ENCODE results near the gene PGS1.
A peak's percentile ranks its signal among the peaks of the same experiment; 100 is the strongest.

PGS1 gene

GRCh38 chr17:78421084-78421533 lies 42.7 kb downstream of the PGS1 start:
- no peak for TF ChIP-seq CTCF (IDR thresholded peaks at IDR 0.05; ENCODE audit: low read depth, low read length)
- DNase-seq (ENCODE audit: extremely low read depth, low read depth): no peak

- no peak; the same call in none of the 2 replicates for TF ChIP-seq CTCF (IDR thresholded peaks at IDR 0.05; ENCODE audit: low read depth, low read length)
- DNase-seq (ENCODE audit: extremely low read depth, low read depth): peak; percentile 32
Measured at GRCh38 chr17:78421534-78422266, 43.3 kb downstream of the PGS1 start.

- DNase-seq (ENCODE audit: extremely low read depth, low read depth): no peak
- no peak for TF ChIP-seq CTCF (IDR thresholded peaks at IDR 0.05; ENCODE audit: low read depth, low read length)
Measured at GRCh38 chr17:78422267-78422605, 43.8 kb downstream of the PGS1 start.

DNA sequence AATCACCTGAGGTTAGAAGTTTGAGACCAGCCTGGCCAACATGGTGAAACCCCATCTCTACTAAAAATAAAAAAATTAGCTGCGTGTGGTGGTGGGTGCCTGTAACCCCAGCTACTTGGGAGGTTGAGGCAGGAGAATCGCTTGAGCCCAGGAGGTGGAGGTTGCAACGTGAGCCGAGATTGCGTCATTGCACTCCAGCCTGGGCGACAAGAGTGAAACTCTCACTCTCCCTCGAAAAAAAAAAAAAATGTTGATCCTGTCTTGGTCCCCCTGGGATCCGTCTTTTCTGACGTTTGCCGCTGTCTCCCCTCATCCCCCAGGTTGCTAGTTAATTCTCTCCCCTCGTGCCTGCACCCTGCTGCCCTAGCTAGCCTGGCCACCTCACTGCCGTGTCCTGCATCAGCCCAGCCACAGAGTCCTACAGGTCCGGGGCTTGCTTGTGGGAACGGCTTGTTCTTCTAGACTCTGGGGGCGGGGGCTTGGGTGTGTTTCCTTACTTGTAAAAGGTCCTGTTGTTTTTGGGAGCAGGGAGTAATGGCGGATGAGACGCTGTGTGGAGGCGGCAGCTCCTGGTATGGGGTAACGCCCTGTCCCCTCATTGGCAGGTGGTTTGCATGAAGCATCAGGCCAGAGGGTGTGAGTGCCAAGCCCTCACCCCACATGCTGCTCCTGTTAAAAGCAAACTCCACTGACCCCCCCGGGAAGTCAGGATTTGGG lies 44.6 kb downstream of the PGS1 start:
- no peak for DNase-seq (ENCODE audit: extremely low read depth, low read depth)
- TF ChIP-seq CTCF (IDR thresholded peaks at IDR 0.05; ENCODE audit: low read depth, low read length): no peak

DNA sequence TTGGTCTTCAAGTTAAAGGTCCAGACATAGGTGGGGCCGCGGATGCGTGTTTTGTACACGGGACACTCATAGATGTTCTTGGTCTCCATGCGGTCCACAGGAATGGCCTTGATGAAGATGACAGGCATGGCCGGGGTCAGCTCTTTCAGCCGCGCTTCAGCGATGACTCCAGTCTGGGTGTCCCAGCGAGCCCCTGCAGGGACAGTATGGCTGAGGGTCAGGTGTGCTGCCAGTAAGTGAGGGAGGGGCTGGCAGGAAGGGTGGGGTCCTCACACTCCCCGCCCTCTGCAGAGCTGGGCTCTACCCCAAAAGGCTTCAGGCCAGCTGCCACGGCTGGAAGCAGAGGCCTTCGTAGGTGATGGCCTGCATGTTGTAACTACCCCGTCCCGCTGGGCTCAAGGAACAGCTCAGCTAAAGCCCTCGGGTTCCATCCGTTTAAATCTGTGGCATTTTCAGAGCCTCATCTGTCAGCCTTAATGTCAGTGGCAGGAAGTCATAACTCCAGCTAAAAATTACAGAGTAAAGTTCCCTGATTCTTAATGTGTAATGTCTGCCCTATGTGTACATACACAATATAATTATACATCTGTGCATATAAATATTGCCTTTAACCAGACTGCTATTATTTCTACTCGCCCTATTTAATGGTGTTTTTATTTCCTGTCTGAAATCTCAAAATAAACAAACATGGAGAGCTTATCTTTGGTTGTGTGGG lies 45.7 kb downstream of the PGS1 start:
- DNase-seq (ENCODE audit: extremely low read depth, low read depth): no peak
- TF ChIP-seq CTCF (IDR thresholded peaks at IDR 0.05; ENCODE audit: low read depth, low read length): no peak

DNA sequence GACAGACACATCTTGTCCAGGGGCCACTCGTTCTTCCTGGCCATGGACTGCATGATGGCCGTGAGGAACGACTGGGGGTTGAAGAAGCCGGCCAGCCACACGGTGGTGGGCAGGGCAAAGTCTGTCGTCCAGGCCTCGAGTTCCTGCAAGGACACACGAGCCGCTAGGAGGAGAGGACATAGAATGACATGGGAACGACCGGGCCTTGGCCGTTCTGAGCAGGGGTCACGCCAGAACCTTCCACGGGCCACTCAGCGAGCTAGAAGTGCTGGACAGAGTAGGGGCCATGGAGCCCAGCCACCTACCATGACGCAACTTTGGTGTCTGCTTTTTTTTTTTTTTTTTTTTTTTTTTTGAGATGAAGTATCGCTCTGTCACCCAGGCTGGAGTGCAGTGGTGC lies 47.0 kb downstream of the PGS1 start:
- no peak for TF ChIP-seq CTCF (IDR thresholded peaks at IDR 0.05; ENCODE audit: low read depth, low read length)
- no peak for DNase-seq (ENCODE audit: extremely low read depth, low read depth)

Data from AG09319 (cell line).